Stimulated activated CD8-positive, alpha-beta memory T cell treated with anti-CD3 and anti-CD28 coated beads, Interleukin-4, amount 100 ng/mL, for 24 hours (primary cell): ENCODE measurements around the gene MIPEP.
"Not testable (repeated sequence)": the region's sequence is repeated elsewhere in the genome, so short reads cannot be mapped to it uniquely, and the experiment has no call there.

ENCODE experiments used
- DNase-seq: peaks from one replicate; pipeline ENCODE4 v3.0.0-alpha.2; 2020; ENCODE audit warnings: low read depth

The MIPEP gene

GRCh38 chr13:23749288-23749873 lies 139.8 kb downstream of the MIPEP start:
- DNase-seq, result no peak

- DNase-seq, result no peak
Measured at GRCh38 chr13:23748109-23748990, 140.8 kb downstream of the MIPEP start.

- not testable (repeated sequence) for DNase-seq
Measured at GRCh38 chr13:23746141-23746540, 143.1 kb downstream of the MIPEP start.

- DNase-seq, result no peak
Measured at GRCh38 chr13:23744315-23744714, 144.9 kb downstream of the MIPEP start.

GRCh38 chr13:23743278-23744076 lies 145.7 kb downstream of the MIPEP start:
- DNase-seq, result no peak

GRCh38 chr13:23741879-23742510 lies 147.2 kb downstream of the MIPEP start:
- no peak for DNase-seq

GRCh38 chr13:23740002-23740401 lies 149.2 kb downstream of the MIPEP start:
- no peak for DNase-seq

- DNase-seq, result no peak
Measured at GRCh38 chr13:23739596-23739995, 149.6 kb downstream of the MIPEP start.

- DNase-seq, result no peak
Measured at GRCh38 chr13:23736541-23736940, 152.7 kb downstream of the MIPEP start.

GRCh38 chr13:23735329-23735728 lies 153.9 kb downstream of the MIPEP start:
- no peak for DNase-seq

GRCh38 chr13:23731709-23732108 lies 157.5 kb downstream of the MIPEP start:
- DNase-seq, result no peak

GRCh38 chr13:23730251-23730650 lies 158.9 kb downstream of the MIPEP start:
- no peak for DNase-seq

- no peak for DNase-seq
Measured at GRCh38 chr13:23729531-23729930, 159.7 kb downstream of the MIPEP start.

- no peak for DNase-seq
Measured at GRCh38 chr13:23728807-23729206, 160.4 kb downstream of the MIPEP start.

- no peak for DNase-seq
Measured at GRCh38 chr13:23725922-23726321, 163.3 kb downstream of the MIPEP start.

- no peak for DNase-seq
Measured at GRCh38 chr13:23724196-23724970, 164.8 kb downstream of the MIPEP start.

GRCh38 chr13:23723471-23723870 lies 165.7 kb downstream of the MIPEP start:
- no peak for DNase-seq

- DNase-seq, result no peak
Measured at GRCh38 chr13:23722726-23723453, 166.3 kb downstream of the MIPEP start.

GRCh38 chr13:23718996-23719395 lies 170.2 kb downstream of the MIPEP start:
- DNase-seq, result no peak

GRCh38 chr13:23716401-23716800 lies 172.8 kb downstream of the MIPEP start:
- no peak for DNase-seq

GRCh38 chr13:23715762-23716235 lies 173.4 kb downstream of the MIPEP start:
- DNase-seq, result no peak
